GM12878 (cell line): ENCODE results near the gene STAT3. TPM values are rescaled to one million over a fixed set of nuclear protein-coding genes. Genes with fewer than 3 reads are reported as not detected.

Experiments
- ATAC-seq: fragments of 200-7000 bp; cut with Tn5 transposase; 3 replicates; pipeline ENCODE4 v1.9.1; 2020; ENCODE audit warnings: mild to moderate bottlenecking, moderate library complexity
- BruUV-seq: library from RNA; stranded (reverse); fragments of 400-500 nt; replicated peaks from 2 replicates; lab custom pipeline; 2021; lab: Mats Ljungman, UMichigan
- CTCF ChIA-PET: fragments of 300-600 bp; sonication (Branson Sonifier 250); formaldehyde crosslinking; extraction: SDS; loops from one replicate; lab custom pipeline; 2021; ENCODE audit warnings: inconsistent platforms; lab: Yijun Ruan, JAX
- POLR2A ChIA-PET: fragments of 350-600 bp; formaldehyde crosslinking; extraction: SDS; loops from one replicate; lab custom pipeline; 2021; ENCODE audit warnings: inconsistent platforms; lab: Charles Lee
- RAD21 ChIA-PET: fragments of 300-600 bp; sonication (Branson Sonifier 250); formaldehyde crosslinking; loops from one replicate; lab custom pipeline; 2023; ENCODE audit warnings: antibody characterized with exemption; ENCODE audit not compliant: unreplicated experiment; lab: Charles Lee
- SMC1A ChIA-PET: fragments of 300-600 bp; sonication (Branson Sonifier 250); formaldehyde crosslinking; loops from one replicate; lab custom pipeline; 2023; ENCODE audit not compliant: unreplicated experiment, uncharacterized antibody; lab: Charles Lee
- DNase-seq: peaks from one replicate; pipeline ENCODE4 v3.0.0-alpha.2; 2011; ENCODE audit warnings: low read depth, low spot score
- FAIRE-seq: peaks from 3 replicates; lab custom pipeline; 2011; peaks lifted over from hg19 to GRCh38; lab: Jason Lieb, UNC
- H2AFZ ChIP-seq: 2 replicates; pipeline ENCODE4 v1.6.0; 2011; ENCODE audit warnings: low read depth, low read length, control low read depth; ENCODE audit not compliant: control insufficient read depth
- H3K27ac ChIP-seq: 2 replicates; pipeline ENCODE4 v1.5.1; 2011; ENCODE audit warnings: control low read depth; ENCODE audit not compliant: control insufficient read depth, insufficient read depth
- H3K27me3 ChIP-seq, 2 experiments: replicated peaks in 1 of 2; 2 replicates each; pipeline versions ENCODE4 v1.6.0 to v1.6.1; 2011; ENCODE audit warnings: low read length in 1 of 2; ENCODE audit not compliant: control insufficient read depth in 2 of 2, insufficient read depth in 2 of 2
- H3K36me3 ChIP-seq, 2 experiments: 2 replicates each; pipeline ENCODE4 v1.5.1; 2011; ENCODE audit warnings: low read length in 1 of 2; ENCODE audit not compliant: control insufficient read depth in 2 of 2, insufficient read depth in 2 of 2
- H3K4me1 ChIP-seq: 2 replicates; pipeline ENCODE4 v1.6.1; 2011; ENCODE audit warnings: mild to moderate bottlenecking, low read length, moderate library complexity, mixed read lengths; ENCODE audit not compliant: control insufficient read depth, insufficient read depth
- H3K4me2 ChIP-seq: 2 replicates; pipeline ENCODE4 v1.6.0; 2011; ENCODE audit warnings: control low read depth; ENCODE audit not compliant: control insufficient read depth, insufficient read depth
- H3K4me3 ChIP-seq: fragments of 200-600 bp; sonication (generic); 2 replicates; pipeline ENCODE4 v1.5.1; 2016
- H3K79me2 ChIP-seq: 2 replicates; pipeline ENCODE4 v1.6.0; 2011; ENCODE audit warnings: low read length; ENCODE audit not compliant: control insufficient read depth, insufficient read depth
- H3K9ac ChIP-seq: 2 replicates; pipeline ENCODE4 v1.8.0; 2011; ENCODE audit warnings: low read length, control low read depth, mixed read lengths; ENCODE audit not compliant: control insufficient read depth, insufficient read depth
- H3K9me3 ChIP-seq: replicated peaks from 3 replicates; pipeline ENCODE4 v1.5.1; 2011; ENCODE audit warnings: mild to moderate bottlenecking, low read length; ENCODE audit not compliant: control insufficient read depth, insufficient read depth
- H4K20me1 ChIP-seq: 2 replicates; pipeline ENCODE4 v1.6.0; 2011; ENCODE audit not compliant: control insufficient read depth, insufficient read depth
- BHLHE40 ChIP-seq, 2 experiments: fragments of 450-650 bp in 1 of 2; IDR thresholded peaks; 2 replicates each; pipeline ENCODE4 v1.6.1; 2011 to 2017; ENCODE audit warnings: low read depth in 2 of 2, borderline replicate concordance in 1 of 2, improper control_type of control experiment in 1 of 2, low read length in 1 of 2, mild to moderate bottlenecking in 1 of 2
- CEBPB ChIP-seq, 2 experiments: fragments of 150-350 bp in 1 of 2; IDR thresholded peaks; 2 replicates each; pipeline ENCODE4 v1.6.1; 2012 to 2014; ENCODE audit warnings: low read depth in 2 of 2, low read length in 2 of 2, borderline replicate concordance in 1 of 2, inconsistent platforms in 1 of 2
- EP300 ChIP-seq, 2 experiments: fragments of 150-350 bp in 1 of 2; IDR thresholded peaks; 2 replicates each; pipeline ENCODE4 v1.6.1; 2011 to 2012; ENCODE audit warnings: low read depth in 2 of 2, low read length in 2 of 2, borderline replicate concordance in 1 of 2, improper control_type of control experiment in 1 of 2, inconsistent platforms in 1 of 2; ENCODE audit not compliant: control insufficient read depth in 1 of 2
- LARP7 ChIP-seq: fragments of 450-650 bp; IDR thresholded peaks from 2 replicates; pipeline ENCODE4 v1.6.1; 2017; ENCODE audit warnings: mild to moderate bottlenecking
- MYC ChIP-seq: IDR thresholded peaks from 2 replicates; pipeline ENCODE4 v1.6.1; 2011; ENCODE audit warnings: mild to moderate bottlenecking, low read length, moderate library complexity, inconsistent platforms; ENCODE audit not compliant: insufficient read depth, insufficient replicate concordance, insufficient read length, severe bottlenecking
- NFYB ChIP-seq: IDR thresholded peaks from 2 replicates; pipeline ENCODE4 v1.6.1; 2011; ENCODE audit warnings: low read depth, mild to moderate bottlenecking, low read length, improper control_type of control experiment, moderate library complexity; ENCODE audit not compliant: insufficient read depth
- NR2C2 ChIP-seq: IDR thresholded peaks from 2 replicates; pipeline ENCODE4 v1.6.1; 2011; ENCODE audit warnings: borderline replicate concordance, low read depth; ENCODE audit not compliant: control insufficient read depth, insufficient read length
- SIN3A ChIP-seq: IDR thresholded peaks from 2 replicates; pipeline ENCODE4 v1.6.1; 2012; ENCODE audit warnings: low read depth, low read length, improper control_type of control experiment
- SMAD5 ChIP-seq: IDR thresholded peaks from 2 replicates; pipeline ENCODE4 v1.6.1; 2016; ENCODE audit warnings: antibody characterized with exemption, low read depth
- SREBF1 ChIP-seq: IDR thresholded peaks from 2 replicates; pipeline ENCODE4 v1.6.1; 2012; ENCODE audit warnings: mild to moderate bottlenecking, low read length
- SREBF2 ChIP-seq: IDR thresholded peaks from 2 replicates; pipeline ENCODE4 v1.6.1; 2012; ENCODE audit warnings: mild to moderate bottlenecking, low read length
- STAT3 ChIP-seq: IDR thresholded peaks from 2 replicates; pipeline ENCODE4 v1.6.1; 2011; ENCODE audit warnings: low read depth, low read length, improper control_type of control experiment
- TARDBP ChIP-seq: IDR thresholded peaks from 2 replicates; pipeline ENCODE4 v1.6.1; 2016; ENCODE audit warnings: borderline replicate concordance
- WRNIP1 ChIP-seq: IDR thresholded peaks from 2 replicates; pipeline ENCODE4 v1.6.1; 2011; ENCODE audit warnings: low read depth, low read length, improper control_type of control experiment, borderline replicate concordance
- ZNF207 ChIP-seq: fragments of 450-650 bp; IDR thresholded peaks from 2 replicates; pipeline ENCODE4 v1.6.1; 2014; ENCODE audit warnings: antibody characterized with exemption, mild to moderate bottlenecking, borderline replicate concordance
- WGBS: methylation state at CpG from one replicate; pipeline ENCODE4 v1.1.6; 2016; ENCODE audit warnings: low lambda C conversion rate; ENCODE audit not compliant: insufficient replicate concordance, insufficient coverage; ENCODE audit errors: missing lambda C conversion rate; 5-methylcytosine and 5-hydroxymethylcytosine counted together
- in situ Hi-C: fragments of 300-500 bp; cut with MboI; formaldehyde crosslinking; loops from 9 replicates; pipeline ENCODE4 v1.14.3; 2018; ENCODE audit warnings: mixed read lengths
- intact Hi-C: fragments of 100-400 bp; cut with micrococcal nuclease; formaldehyde crosslinking; loops from one replicate; pipeline ENCODE4 v1.14.2; 2022; ENCODE audit not compliant: unreplicated experiment
- polyA plus RNA-seq, 11 experiments: library from polyadenylated mRNA; depleted of rRNA in 4 of 11; unstranded in 6 of 11; stranded (reverse) in 5 of 11; fragments of >200 nt; fragmentation: Nextera tagmentation in 4 of 11; fragmentation: Illumina TruSeq in 1 of 11; extraction: Ambion mirVana in 4 of 11; extraction: Trizol in 1 of 11; gene quantifications; 1 replicate in 1 of 11; 2 replicates in 10 of 11; pipeline versions ENCODE4 v1.2.1 to v1.2.3, GENCODE V29; 2011 to 2016; ENCODE audit warnings: inconsistent platforms in 2 of 11, missing spikeins in 2 of 11, low read depth in 1 of 11
- total RNA-seq, 4 experiments: library from RNA; depleted of rRNA in 3 of 4; stranded (reverse); fragments of >200 nt in 3 of 4; fragmentation: Illumina TruSeq in 1 of 4; extraction: Trizol in 1 of 4; gene quantifications; 2 replicates each; pipeline versions ENCODE4 v1.2.1 to v1.2.3, GENCODE V29; 2013 to 2021
- TF ChIP-seq, protein P1 (sequence below): IDR thresholded peaks from 2 replicates; pipeline ENCODE4 v1.6.1; 2011; ENCODE audit warnings: low read depth, mild to moderate bottlenecking, low read length, moderate library complexity, borderline replicate concordance; ENCODE audit errors: extremely low read depth
- TF ChIP-seq, protein P2 (sequence below): IDR thresholded peaks from 2 replicates; pipeline ENCODE4 v1.6.1; 2011; ENCODE audit warnings: mild to moderate bottlenecking, low read depth, low read length, moderate library complexity; ENCODE audit not compliant: insufficient replicate concordance

The STAT3 gene
- total and polyA plus RNA-seq, 10 of the 15 experiments (the other 5 are each of a cell fraction or from before 2014, with no cell fraction given) = 18.4 to 96.4 (median 60.9) TPM

DNA sequence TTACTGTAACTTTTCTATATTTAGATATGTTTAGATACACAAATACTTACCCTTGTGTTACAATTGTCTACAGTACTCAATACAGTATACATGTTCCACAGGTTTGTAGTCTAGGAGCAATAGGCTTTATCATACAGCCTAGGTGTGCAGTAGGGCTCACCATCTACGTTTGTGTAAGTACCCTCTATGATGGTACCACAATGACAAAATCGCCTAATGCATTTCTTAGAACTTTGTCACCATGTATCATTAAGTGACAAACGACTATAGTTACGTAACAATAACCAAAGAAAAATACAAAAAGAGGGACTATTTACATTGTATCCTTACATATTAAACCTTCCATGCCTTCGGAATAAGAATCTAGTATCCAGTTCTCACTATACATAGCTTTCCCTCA lies 120.0 kb downstream of the STAT3 start:
- 78% methylated on average over 5 of the region's 5 CpGs for WGBS
- FAIRE-seq = no peak
- H3K9me3 ChIP-seq = no peaks in the 10 kb centered on the region; the same call in 2 of the 3 replicates
- ChIA-PET POLR2A (interaction anchor here (2.1 kb wide), 1 partner anchor 120 kb away, joined by 6 read pairs; the partner anchor contains the start of gene STAT3), CTCF (interaction anchor here (0.6 to 1.4 kb wide), 5 partner anchors 9 to 121 kb away, joined by 3 to 6 read pairs (median 3); partner anchors contain the start of gene GHDC), SMC1A (interaction anchor here (1.0 to 5.3 kb wide), 4 partner anchors 18 to 87 kb away, joined by 3 to 36 read pairs (median 6); partner anchors contain the start of gene KCNH4), RAD21 (interaction anchor here (1.0 kb wide), 1 partner anchor 19 kb away, joined by 3 read pairs; no protein-coding TSS in a partner anchor)
- H3K79me2 ChIP-seq = peaks cover 41% of the 10 kb centered on the region
- no peaks in the 10 kb centered on the region for H4K20me1 ChIP-seq
- no peaks in the 10 kb centered on the region for H3K27me3 ChIP-seq
- BruUV-seq = no TSS peak
- no peak overlapping the region for H3K4me2 ChIP-seq
- intact Hi-C loops (no loop called here), in situ Hi-C loops (no loop called here)
- H3K9ac ChIP-seq = no peak overlapping the region
- no peak for ATAC-seq
- no peak overlapping the region for H2AFZ ChIP-seq
- H3K4me1 ChIP-seq = peaks cover 13% of the 10 kb centered on the region
- no peak overlapping the region for H3K4me3 ChIP-seq
- no peak for TF ChIP-seq LARP7
- no peak for TF ChIP-seq SREBF2
- TF ChIP-seq NR2C2 = no peak
- TF ChIP-seq NFYB = no peak
- TF ChIP-seq CEBPB (IDR thresholded peaks at IDR 0.05; ENCODE audit: borderline replicate concordance in 1 of 2, low read depth in 2 of 2, low read length in 2 of 2) = no peak
- TF ChIP-seq BHLHE40 (IDR thresholded peaks at IDR 0.05; ENCODE audit: borderline replicate concordance in 1 of 2, low read depth in 2 of 2, low read length in 1 of 2) = no peak
- no peak for TF ChIP-seq WRNIP1
- no peak for TF ChIP-seq STAT3
- no peak for TF ChIP-seq SIN3A
- TF ChIP-seq, protein P1, sequence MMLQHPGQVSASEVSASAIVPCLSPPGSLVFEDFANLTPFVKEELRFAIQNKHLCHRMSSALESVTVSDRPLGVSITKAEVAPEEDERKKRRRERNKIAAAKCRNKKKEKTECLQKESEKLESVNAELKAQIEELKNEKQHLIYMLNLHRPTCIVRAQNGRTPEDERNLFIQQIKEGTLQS = no peak
- no peak for TF ChIP-seq TARDBP
- TF ChIP-seq MYC = no peak
- no peak for TF ChIP-seq SMAD5
- TF ChIP-seq, protein P2, sequence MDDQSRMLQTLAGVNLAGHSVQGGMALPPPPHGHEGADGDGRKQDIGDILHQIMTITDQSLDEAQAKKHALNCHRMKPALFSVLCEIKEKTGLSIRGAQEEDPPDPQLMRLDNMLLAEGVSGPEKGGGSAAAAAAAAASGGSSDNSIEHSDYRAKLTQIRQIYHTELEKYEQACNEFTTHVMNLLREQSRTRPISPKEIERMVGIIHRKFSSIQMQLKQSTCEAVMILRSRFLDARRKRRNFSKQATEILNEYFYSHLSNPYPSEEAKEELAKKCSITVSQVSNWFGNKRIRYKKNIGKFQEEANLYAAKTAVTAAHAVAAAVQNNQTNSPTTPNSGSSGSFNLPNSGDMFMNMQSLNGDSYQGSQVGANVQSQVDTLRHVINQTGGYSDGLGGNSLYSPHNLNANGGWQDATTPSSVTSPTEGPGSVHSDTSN = no peak
- no peak for TF ChIP-seq SREBF1
- no peak for TF ChIP-seq ZNF207
- TF ChIP-seq EP300 (IDR thresholded peaks at IDR 0.05; ENCODE audit: borderline replicate concordance in 1 of 2, control insufficient read depth in 1 of 2, low read depth in 2 of 2, low read length in 2 of 2) = no peak
- DNase-seq = no peak
- no peak overlapping the region for H3K27ac ChIP-seq
- no peaks in the 10 kb centered on the region for H3K36me3 ChIP-seq
